Measurements from ENCODE around the gene WDFY1.

DNA sequence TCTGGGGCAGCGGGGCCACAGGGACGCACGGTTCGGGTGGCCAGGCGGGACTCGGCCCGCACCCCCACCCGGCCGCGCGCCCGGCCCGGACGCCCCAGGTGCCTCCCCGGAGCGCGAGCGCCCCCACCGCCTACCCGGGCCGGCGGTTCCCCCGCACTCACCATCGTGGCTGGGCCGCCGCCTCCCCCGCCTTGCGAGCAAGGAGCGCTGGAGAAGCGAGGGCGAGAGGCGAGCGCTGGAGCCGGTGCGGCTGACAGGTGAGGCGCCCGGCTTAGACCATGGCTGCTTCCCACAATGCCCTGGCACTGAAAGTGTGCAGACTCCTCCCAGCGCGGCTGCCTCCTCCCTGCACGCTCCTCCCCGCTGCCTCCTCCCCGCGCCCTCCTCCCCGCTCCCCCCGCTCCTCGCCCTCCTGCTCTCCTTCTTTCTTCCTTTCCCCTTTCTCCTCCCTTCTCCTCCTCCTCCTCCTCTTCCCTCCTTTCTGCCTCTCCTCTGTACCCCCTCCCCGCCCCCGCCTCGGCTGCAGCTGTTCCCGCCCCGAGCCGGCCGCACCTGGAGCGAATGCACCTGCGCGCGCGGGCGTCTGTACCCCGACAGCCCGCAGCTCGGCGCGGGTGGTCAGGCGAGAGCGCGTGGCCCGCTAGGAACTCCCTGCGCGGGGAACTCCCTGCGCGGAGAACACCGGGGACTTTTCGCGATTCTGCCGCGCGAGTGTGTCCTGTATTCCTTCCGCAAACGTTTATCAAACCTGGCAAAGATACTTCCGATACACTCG, 107.7 kb downstream of the WDFY1 start, which contains the start of gene AP1S3:
- TF ChIP-seq, protein P1, sequence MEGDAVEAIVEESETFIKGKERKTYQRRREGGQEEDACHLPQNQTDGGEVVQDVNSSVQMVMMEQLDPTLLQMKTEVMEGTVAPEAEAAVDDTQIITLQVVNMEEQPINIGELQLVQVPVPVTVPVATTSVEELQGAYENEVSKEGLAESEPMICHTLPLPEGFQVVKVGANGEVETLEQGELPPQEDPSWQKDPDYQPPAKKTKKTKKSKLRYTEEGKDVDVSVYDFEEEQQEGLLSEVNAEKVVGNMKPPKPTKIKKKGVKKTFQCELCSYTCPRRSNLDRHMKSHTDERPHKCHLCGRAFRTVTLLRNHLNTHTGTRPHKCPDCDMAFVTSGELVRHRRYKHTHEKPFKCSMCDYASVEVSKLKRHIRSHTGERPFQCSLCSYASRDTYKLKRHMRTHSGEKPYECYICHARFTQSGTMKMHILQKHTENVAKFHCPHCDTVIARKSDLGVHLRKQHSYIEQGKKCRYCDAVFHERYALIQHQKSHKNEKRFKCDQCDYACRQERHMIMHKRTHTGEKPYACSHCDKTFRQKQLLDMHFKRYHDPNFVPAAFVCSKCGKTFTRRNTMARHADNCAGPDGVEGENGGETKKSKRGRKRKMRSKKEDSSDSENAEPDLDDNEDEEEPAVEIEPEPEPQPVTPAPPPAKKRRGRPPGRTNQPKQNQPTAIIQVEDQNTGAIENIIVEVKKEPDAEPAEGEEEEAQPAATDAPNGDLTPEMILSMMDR (conservative IDR thresholded peaks at IDR 0.05) = peak; percentile 32
- peak; percentile 60 for TF ChIP-seq ZFX (IDR thresholded peaks at IDR 0.05)

Measured in C4-2B (cell line).